ENCODE measurements around the gene UBR2.

The UBR2 gene

DNA sequence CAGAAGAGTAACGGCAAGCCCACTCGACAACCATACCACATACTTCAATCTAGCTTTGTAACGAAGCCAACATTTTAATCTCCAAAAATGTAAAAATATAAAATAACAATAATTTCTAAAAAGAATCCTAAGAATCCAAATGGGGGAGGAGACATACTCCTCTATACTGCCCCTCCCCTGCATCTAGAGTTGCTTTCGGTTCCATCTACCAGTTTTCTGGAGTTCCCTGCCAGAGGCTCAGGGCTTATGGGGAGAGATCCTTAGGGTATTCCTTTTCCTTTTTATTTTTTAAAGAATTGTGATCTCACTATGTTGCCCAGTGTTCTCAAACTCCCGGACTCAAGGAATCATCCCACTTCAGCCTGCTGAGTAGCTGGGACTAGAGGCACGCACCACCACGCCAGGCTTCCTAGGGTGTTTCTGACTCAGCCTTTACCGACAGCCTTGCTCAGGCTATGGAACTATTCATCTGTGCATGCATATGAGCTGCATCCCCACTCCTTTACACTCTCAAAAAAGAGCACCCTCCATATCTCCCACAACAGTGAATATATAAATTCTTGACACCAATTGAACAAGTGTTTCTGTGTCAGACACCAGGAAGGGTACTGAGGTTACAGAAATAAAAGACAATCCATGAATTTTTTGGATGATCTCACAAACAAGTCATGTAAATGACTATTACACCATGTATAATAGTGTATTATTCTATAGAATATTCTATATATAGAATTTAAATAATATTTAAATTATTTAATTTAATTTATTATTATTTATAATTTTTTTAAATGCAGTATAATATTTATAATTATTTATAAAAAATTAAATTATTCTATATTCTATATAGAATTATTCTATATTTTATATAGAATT, 40.7 kb upstream of the UBR2 start:
- Histone ChIP-seq H3K4me3 (replicated peaks; ENCODE audit: low read depth, low read length) (no peak overlapping the region), H3K27me3 (replicated peaks; ENCODE audit: control insufficient read depth, insufficient read depth, low read length) (no peaks in the 10 kb centered on the region), H3K36me3 (ENCODE audit: control insufficient read depth, insufficient read depth, low read length) (no peaks in the 10 kb centered on the region)
- DNase-seq (ENCODE audit: extremely low read depth, insufficient read length), result no peak
- no peak for TF ChIP-seq CTCF (IDR thresholded peaks at IDR 0.05; ENCODE audit: insufficient read depth, low read length, poor library complexity, severe bottlenecking)

- TF ChIP-seq CTCF (IDR thresholded peaks at IDR 0.05; ENCODE audit: insufficient read depth, low read length, poor library complexity, severe bottlenecking), result no peak
- Histone ChIP-seq H3K4me3 (replicated peaks; ENCODE audit: low read depth, low read length) (no peak overlapping the region), H3K36me3 (ENCODE audit: control insufficient read depth, insufficient read depth, low read length) (no peaks in the 10 kb centered on the region)
Observed at GRCh38 chr6:42525206-42525605, 38.6 kb upstream of the UBR2 start.

GRCh38 chr6:42526616-42527015, 37.2 kb upstream of the UBR2 start:
- Histone ChIP-seq H3K36me3 (ENCODE audit: control insufficient read depth, insufficient read depth, low read length) (no peaks in the 10 kb centered on the region), H3K4me3 (replicated peaks; ENCODE audit: low read depth, low read length) (no peak overlapping the region), H3K27me3 (replicated peaks; ENCODE audit: control insufficient read depth, insufficient read depth, low read length) (no peaks in the 10 kb centered on the region)
- DNase-seq (ENCODE audit: extremely low read depth, insufficient read length), result no peak
- no peak for TF ChIP-seq CTCF (IDR thresholded peaks at IDR 0.05; ENCODE audit: insufficient read depth, low read length, poor library complexity, severe bottlenecking)

More at GRCh38 chr6:42525206-42525605, 38.6 kb upstream of the UBR2 start:
- no peak for DNase-seq (ENCODE audit: extremely low read depth, insufficient read length)
- no peaks in the 10 kb centered on the region for H3K27me3 ChIP-seq (replicated peaks; ENCODE audit: control insufficient read depth, insufficient read depth, low read length)

- Histone ChIP-seq H3K4me3 (replicated peaks; ENCODE audit: low read depth, low read length) (no peak overlapping the region), H3K36me3 (ENCODE audit: control insufficient read depth, insufficient read depth, low read length) (no peaks in the 10 kb centered on the region), H3K27me3 (replicated peaks; ENCODE audit: control insufficient read depth, insufficient read depth, low read length) (no peaks in the 10 kb centered on the region)
- no peak for DNase-seq (ENCODE audit: extremely low read depth, insufficient read length)
- no peak for TF ChIP-seq CTCF (IDR thresholded peaks at IDR 0.05; ENCODE audit: insufficient read depth, low read length, poor library complexity, severe bottlenecking)
Observed at GRCh38 chr6:42527204-42527603, 36.6 kb upstream of the UBR2 start.

DNA sequence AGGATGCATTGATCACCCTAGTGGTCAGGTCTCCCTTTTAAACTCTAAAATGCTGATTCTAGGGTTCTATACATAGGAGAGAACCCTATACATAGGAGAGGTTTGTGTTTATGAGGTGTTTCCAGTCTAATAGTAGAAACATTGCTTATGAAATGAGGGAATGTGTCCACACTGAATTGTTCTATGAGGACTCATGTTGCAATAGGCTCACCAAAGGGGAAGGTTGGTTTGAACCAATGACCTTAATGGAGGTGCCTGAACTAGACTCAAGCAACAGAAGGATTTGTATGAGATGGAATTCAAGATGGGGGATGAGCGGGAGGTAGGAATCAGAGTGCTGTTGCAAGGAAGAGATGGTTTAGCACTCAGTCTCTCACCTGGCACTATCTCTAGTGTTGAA, 33.5 kb upstream of the UBR2 start:
- Histone ChIP-seq H3K27me3 (replicated peaks; ENCODE audit: control insufficient read depth, insufficient read depth, low read length) (no peaks in the 10 kb centered on the region), H3K4me3 (replicated peaks; ENCODE audit: low read depth, low read length) (no peak overlapping the region), H3K36me3 (ENCODE audit: control insufficient read depth, insufficient read depth, low read length) (no peaks in the 10 kb centered on the region)
- no peak for TF ChIP-seq CTCF (IDR thresholded peaks at IDR 0.05; ENCODE audit: insufficient read depth, low read length, poor library complexity, severe bottlenecking)
- no peak for DNase-seq (ENCODE audit: extremely low read depth, insufficient read length)

Data from GM06990 (cell line).